Mesothelial cell of epicardium (in vitro differentiated cells): ENCODE results near the gene AADAC. TPM values are rescaled to one million over a fixed set of nuclear protein-coding genes. Genes with fewer than 3 reads are reported as not detected.

Experiments
- DNase-seq, 2 experiments: peaks; one replicate each; pipeline ENCODE4 v3.0.0; 2021; ENCODE audit warnings: low spot score in 2 of 2; ENCODE audit not compliant: unreplicated experiment in 2 of 2
- H3K27ac Mint-ChIP-seq: 2 replicates; pipeline ENCODE4 v1.8.0; 2021; ENCODE audit warnings: mixed read lengths
- H3K27me3 Mint-ChIP-seq: 2 replicates; pipeline ENCODE4 v1.8.0; 2021; ENCODE audit warnings: low read depth, mixed read lengths
- H3K36me3 Mint-ChIP-seq: 2 replicates; pipeline ENCODE4 v1.8.0; 2021; ENCODE audit warnings: mixed read lengths
- H3K4me1 Mint-ChIP-seq: 2 replicates; pipeline ENCODE4 v1.8.0; 2021; ENCODE audit warnings: mixed read lengths
- H3K4me3 Mint-ChIP-seq: 2 replicates; pipeline ENCODE4 v1.8.0; 2021; ENCODE audit warnings: mild to moderate bottlenecking, moderate library complexity, mixed read lengths
- H3K9me3 Mint-ChIP-seq: 2 replicates; pipeline ENCODE4 v1.8.0; 2021; ENCODE audit warnings: mixed read lengths
- total RNA-seq: library from RNA; stranded (reverse); gene quantifications from 3 replicates; pipeline ENCODE4 v1.2.1, GENCODE V29; 2021
- TF ChIP-seq, protein P1 (sequence below): fragments of 200-600 bp; sonication (generic); IDR thresholded peaks from one replicate; pipeline ENCODE4 v1.5.0; 2021; ENCODE audit warnings: antibody characterized with exemption; ENCODE audit not compliant: unreplicated experiment

Gene AADAC
- total RNA-seq, 1 donor from 2014 or later = not detected

DNA sequence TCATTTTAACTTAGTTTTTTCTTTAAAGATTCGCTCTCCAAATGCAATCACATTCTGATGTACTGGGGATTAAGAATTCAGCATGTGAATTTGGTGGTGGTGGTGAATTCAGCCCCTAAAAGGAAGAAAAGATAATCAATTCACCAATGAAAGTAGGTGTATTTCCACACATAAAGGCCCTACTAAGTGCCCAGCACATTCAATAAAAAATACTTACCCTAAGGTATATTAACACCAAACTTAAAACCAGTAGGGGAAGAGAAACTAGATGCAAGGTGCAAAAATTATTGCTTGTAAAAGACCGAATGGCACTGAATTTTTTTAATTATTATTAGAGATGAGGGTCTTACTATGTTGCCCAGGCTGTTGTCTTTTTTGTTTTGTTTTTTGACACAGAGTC lies 42.7 kb downstream of the AADAC start:
- no peak overlapping the region for H3K4me3 Mint-ChIP-seq

DNA sequence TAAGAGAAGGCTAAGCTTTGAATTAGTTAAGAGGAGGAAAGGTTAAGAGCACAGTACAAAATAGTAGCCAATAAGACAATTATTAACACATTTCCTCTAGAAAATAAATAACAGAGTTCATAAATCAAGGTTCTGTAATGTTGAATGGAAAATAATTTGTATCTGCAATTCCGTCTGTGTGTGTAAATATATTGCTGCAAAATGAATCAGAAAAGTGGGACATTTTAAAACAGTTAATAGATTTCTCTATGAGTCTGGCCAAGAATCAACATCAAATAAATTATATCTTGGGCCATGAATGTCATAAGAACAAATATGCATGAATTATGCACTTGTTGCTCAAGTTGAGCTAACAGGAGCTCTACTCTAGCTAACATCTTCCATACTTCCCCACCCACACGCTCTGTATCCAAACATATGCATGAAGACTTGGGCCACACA lies 45.3 kb downstream of the AADAC start:
- Mint-ChIP-seq H3K9me3 (no peaks in the 10 kb centered on the region), H3K4me3 (no peak overlapping the region), H3K36me3 (no peaks in the 10 kb centered on the region), H3K27ac (no peak overlapping the region), H3K27me3 (no peaks in the 10 kb centered on the region), H3K4me1 (peaks cover 45% of the 10 kb centered on the region)
- TF ChIP-seq, protein P1, sequence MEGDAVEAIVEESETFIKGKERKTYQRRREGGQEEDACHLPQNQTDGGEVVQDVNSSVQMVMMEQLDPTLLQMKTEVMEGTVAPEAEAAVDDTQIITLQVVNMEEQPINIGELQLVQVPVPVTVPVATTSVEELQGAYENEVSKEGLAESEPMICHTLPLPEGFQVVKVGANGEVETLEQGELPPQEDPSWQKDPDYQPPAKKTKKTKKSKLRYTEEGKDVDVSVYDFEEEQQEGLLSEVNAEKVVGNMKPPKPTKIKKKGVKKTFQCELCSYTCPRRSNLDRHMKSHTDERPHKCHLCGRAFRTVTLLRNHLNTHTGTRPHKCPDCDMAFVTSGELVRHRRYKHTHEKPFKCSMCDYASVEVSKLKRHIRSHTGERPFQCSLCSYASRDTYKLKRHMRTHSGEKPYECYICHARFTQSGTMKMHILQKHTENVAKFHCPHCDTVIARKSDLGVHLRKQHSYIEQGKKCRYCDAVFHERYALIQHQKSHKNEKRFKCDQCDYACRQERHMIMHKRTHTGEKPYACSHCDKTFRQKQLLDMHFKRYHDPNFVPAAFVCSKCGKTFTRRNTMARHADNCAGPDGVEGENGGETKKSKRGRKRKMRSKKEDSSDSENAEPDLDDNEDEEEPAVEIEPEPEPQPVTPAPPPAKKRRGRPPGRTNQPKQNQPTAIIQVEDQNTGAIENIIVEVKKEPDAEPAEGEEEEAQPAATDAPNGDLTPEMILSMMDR = no peak
- DNase-seq = no peak

More for the DNA sequence above, 42.7 kb downstream of the AADAC start:
- Mint-ChIP-seq H3K4me1 (peaks cover 32% of the 10 kb centered on the region), H3K27me3 (no peaks in the 10 kb centered on the region), H3K36me3 (no peaks in the 10 kb centered on the region), H3K27ac (no peak overlapping the region), H3K9me3 (peaks cover 9% of the 10 kb centered on the region)
- TF ChIP-seq, protein P1 = no peak
- DNase-seq = no peak

DNA sequence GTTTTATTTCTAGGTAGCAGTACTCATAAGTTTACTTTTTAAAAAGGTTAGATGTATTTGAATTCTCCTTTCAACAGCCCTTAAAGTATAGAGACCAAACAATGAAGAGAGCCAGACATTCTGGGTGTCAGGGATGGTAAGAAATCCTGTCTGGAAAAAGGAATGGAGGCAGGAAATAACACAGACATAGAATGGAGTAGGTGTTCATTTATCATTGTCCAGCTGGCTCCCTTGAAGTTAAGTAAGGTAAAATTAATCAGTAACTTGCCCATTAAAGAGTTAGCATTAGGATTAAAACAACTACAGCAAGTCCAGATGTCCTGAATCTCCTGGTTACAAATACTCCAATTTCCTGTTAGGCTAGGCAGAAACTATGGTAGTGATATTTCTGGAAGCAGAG lies 46.0 kb downstream of the AADAC start:
- TF ChIP-seq, protein P1 = no peak
- Mint-ChIP-seq H3K27ac (peak overlapping the region; percentile 67), H3K36me3 (no peaks in the 10 kb centered on the region), H3K9me3 (no peaks in the 10 kb centered on the region), H3K4me3 (no peak overlapping the region), H3K27me3 (no peaks in the 10 kb centered on the region), H3K4me1 (peaks cover 52% of the 10 kb centered on the region)
- no peak for DNase-seq

DNA sequence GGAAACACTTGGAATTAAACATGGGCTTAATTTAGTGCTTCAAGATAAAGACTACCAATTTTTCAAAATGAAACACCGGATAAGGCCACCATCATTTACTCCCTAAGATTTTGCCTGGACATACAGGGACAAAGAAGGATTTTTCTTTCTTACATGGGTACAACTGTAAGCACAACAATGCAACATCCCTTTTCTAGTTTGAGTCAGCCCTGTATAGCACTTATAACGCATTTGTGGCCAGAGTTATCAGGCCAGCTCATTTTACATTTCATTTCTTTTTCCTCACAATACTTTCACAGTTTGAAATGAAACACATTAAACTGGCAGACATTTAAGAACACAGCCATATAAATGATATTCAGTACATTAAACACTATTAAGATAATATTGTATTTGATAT lies 49.7 kb downstream of the AADAC start:
- peaks cover 65% of the 10 kb centered on the region for H3K4me1 Mint-ChIP-seq
- TF ChIP-seq, protein P1 = no peak
- H3K36me3 Mint-ChIP-seq = no peaks in the 10 kb centered on the region
- no peaks in the 10 kb centered on the region for H3K9me3 Mint-ChIP-seq
- peak overlapping the region; percentile 40 for H3K27ac Mint-ChIP-seq
- H3K27me3 Mint-ChIP-seq = no peaks in the 10 kb centered on the region
- no peak for DNase-seq
- H3K4me3 Mint-ChIP-seq = no peak overlapping the region

DNA sequence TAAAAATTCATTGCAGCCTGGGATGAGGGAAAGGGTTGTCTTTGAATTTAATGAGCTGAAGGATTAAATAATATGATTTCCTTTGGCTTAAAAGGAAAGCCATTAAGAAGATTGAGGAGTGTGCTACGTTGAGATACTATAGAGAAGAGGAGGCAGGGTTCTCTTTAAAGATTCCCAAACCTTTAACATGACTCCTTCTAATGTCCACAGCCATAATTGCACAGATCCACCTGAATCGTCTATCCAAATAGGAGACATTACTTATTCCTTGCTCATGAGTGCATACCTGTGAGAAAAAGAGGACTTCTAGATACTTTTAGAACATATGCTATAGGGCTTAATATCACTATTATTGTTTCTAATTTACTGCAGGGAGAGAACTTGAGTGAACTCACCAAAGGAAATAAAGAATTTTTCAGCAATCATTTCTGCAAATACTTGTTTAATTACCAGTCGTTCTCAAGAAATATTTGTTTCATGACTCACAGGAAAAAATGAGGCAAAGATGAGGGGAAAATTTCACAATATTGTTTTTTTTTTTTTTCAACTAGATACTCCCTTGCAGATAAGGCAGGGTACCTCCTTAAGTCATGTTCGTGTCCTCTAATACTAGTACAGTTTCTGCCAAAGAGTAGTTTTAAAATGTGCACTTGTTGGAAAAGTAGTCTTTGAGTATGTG lies 50.6 kb downstream of the AADAC start:
- H3K4me3 Mint-ChIP-seq = no peak overlapping the region
- H3K27me3 Mint-ChIP-seq = no peaks in the 10 kb centered on the region
- no peaks in the 10 kb centered on the region for H3K9me3 Mint-ChIP-seq
- TF ChIP-seq, protein P1 = no peak
- DNase-seq = no peak
- H3K36me3 Mint-ChIP-seq = no peaks in the 10 kb centered on the region
- H3K4me1 Mint-ChIP-seq = peaks cover 65% of the 10 kb centered on the region
- peak overlapping the region; percentile 81 for H3K27ac Mint-ChIP-seq
